Lower leg skin (tissue), 3 donors: ENCODE measurements around the gene SSTR5.

Experiments used
- POLR2A ChIP-seq, 2 donors: fragments of 450-650 bp; IDR thresholded peaks; one replicate each; pipeline ENCODE4 v1.6.1; 2016 to 2017; ENCODE audit warnings: antibody characterized with exemption in 2 of 2, mild to moderate bottlenecking in 1 of 2, moderate library complexity in 1 of 2
- TF ChIP-seq, protein P1 (sequence below), 3 donors: fragments of 450-650 bp; IDR thresholded peaks; one replicate each; pipeline ENCODE4 v1.5.1; 2016; ENCODE audit warnings: antibody characterized with exemption in 3 of 3, mild to moderate bottlenecking in 3 of 3, moderate library complexity in 2 of 3

DNA sequence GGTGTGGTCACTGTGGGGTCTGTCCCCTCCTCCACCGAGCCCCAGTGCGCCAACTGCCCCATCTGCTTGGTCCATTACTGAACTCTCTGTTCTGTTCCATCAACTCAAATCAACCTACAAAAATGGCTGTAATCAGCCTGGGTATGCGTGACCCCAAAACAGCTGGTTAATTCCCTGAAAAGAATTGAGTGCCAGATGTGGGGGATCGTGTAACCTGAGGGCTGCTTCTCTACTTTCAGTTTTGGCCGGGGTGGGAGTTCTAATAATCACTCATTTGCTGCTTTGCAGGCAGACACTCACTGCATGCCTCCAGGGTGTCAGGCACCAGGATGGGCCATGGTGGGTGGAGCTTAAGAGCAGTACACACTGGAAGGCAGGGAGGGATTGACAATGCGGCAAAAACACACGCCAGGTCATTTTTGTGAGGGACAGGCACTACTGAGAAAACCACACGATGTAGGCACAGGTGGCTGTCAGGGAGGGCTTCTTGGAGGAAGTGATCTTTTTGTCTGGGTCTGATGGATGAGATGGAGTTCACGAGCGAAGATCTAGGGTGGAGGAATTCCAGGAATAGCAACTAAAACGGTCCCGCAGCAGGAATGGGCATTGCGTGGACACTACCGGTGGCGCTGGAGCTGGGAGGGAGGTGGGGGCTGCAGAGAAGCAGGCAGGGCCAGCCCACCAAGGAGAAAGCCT lies 30.4 kb upstream of the SSTR5 start:
- TF ChIP-seq, protein P1, sequence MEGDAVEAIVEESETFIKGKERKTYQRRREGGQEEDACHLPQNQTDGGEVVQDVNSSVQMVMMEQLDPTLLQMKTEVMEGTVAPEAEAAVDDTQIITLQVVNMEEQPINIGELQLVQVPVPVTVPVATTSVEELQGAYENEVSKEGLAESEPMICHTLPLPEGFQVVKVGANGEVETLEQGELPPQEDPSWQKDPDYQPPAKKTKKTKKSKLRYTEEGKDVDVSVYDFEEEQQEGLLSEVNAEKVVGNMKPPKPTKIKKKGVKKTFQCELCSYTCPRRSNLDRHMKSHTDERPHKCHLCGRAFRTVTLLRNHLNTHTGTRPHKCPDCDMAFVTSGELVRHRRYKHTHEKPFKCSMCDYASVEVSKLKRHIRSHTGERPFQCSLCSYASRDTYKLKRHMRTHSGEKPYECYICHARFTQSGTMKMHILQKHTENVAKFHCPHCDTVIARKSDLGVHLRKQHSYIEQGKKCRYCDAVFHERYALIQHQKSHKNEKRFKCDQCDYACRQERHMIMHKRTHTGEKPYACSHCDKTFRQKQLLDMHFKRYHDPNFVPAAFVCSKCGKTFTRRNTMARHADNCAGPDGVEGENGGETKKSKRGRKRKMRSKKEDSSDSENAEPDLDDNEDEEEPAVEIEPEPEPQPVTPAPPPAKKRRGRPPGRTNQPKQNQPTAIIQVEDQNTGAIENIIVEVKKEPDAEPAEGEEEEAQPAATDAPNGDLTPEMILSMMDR (IDR thresholded peaks at IDR 0.05) = no peak
- no peak for TF ChIP-seq POLR2A (IDR thresholded peaks at IDR 0.05)
